ENCODE data around the gene SARDH. TPM values are rescaled to one million over a fixed set of nuclear protein-coding genes. Genes with fewer than 3 reads are reported as not detected.
A peak's percentile ranks its signal among the peaks of the same experiment; 100 is the strongest.
"Not testable (repeated sequence)": the region's sequence is repeated elsewhere in the genome, so short reads cannot be mapped to it uniquely, and the experiment has no call there.

Gene SARDH
- polyA plus RNA-seq, 3 donors: not detected

GRCh38 chr9:133677126-133678010, 60.8 kb downstream of the SARDH start:
- H3K4me3 Mint-ChIP-seq: no peak overlapping the region
- Histone ChIP-seq H3K79me2 (ENCODE audit: insufficient read depth, low read length) (no peaks in the 10 kb centered on the region), H3K9me3 (replicated peaks in 1 of 2; ENCODE audit: control insufficient read depth in 1 of 2, insufficient read depth in 1 of 2, low read length in 2 of 2) (no peaks in the 10 kb centered on the region), H3K27ac (ENCODE audit: low read depth in 1 of 2, low read length in 2 of 2) (no peak overlapping the region), H3K4me1 (ENCODE audit: control insufficient read depth in 1 of 2, insufficient read depth in 2 of 2, low read length in 2 of 2) (no peaks in the 10 kb centered on the region), H3K36me3 (replicated peaks in 1 of 2; ENCODE audit: control insufficient read depth in 1 of 2, insufficient read depth in 2 of 2, low read length in 2 of 2) (no peaks in the 10 kb centered on the region), H3K27me3 (ENCODE audit: control insufficient read depth in 2 of 2, insufficient read depth in 2 of 2, low read length in 2 of 2) (no peaks in the 10 kb centered on the region), H2AFZ (ENCODE audit: insufficient read depth, low read depth, low read length, poor library complexity, severe bottlenecking) (no peak overlapping the region), H3K4me3 (replicated peaks in 1 of 3; ENCODE audit: low read depth in 2 of 3, low read length in 3 of 3) (no peak overlapping the region), H3K9ac (ENCODE audit: insufficient read depth, low read length, poor library complexity, severe bottlenecking) (no peak overlapping the region), H3K4me2 (replicated peaks; ENCODE audit: extremely low read depth, low read length, poor library complexity, severe bottlenecking) (no peak overlapping the region), H4K20me1 (ENCODE audit: insufficient read depth, low read length) (no peaks in the 10 kb centered on the region)
- TF ChIP-seq CTCF (IDR thresholded peaks at IDR 0.05): no peak
- H3K27ac Mint-ChIP-seq: peak overlapping the region in 2 of 7 donors; percentile 30 to 65
- 80% methylated on average over 6 of the region's 17 CpGs for WGBS (ENCODE audit: insufficient coverage)
- H3K27me3 Mint-ChIP-seq (ENCODE audit: low read depth in 3 of 3): peaks cover 3 to 7% (median 5%) of the 10 kb centered on the region in 3 donors
- intact Hi-C loops (cut with micrococcal nuclease): no loop called here
- H3K36me3 Mint-ChIP-seq: no peaks in the 10 kb centered on the region
- DNase-seq: no peak
- peaks cover 0 to 3% (median 0%) of the 10 kb centered on the region in 7 donors for H3K9me3 Mint-ChIP-seq
- no peaks in the 10 kb centered on the region for H3K4me1 Mint-ChIP-seq

- Mint-ChIP-seq H3K4me3 (no peak overlapping the region), H3K9me3 (peaks cover 0 to 3% (median 0%) of the 10 kb centered on the region in 7 donors), H3K4me1 (no peaks in the 10 kb centered on the region), H3K36me3 (no peaks in the 10 kb centered on the region), H3K27ac (no peak overlapping the region), H3K27me3 (ENCODE audit: low read depth in 3 of 3) (peaks cover 3 to 7% (median 5%) of the 10 kb centered on the region in 3 donors)
- H3K9ac ChIP-seq (ENCODE audit: insufficient read depth, low read length, poor library complexity, severe bottlenecking): no peak overlapping the region
- DNase-seq: no peak
- 95% methylated on average over 9 of the region's 10 CpGs for WGBS (ENCODE audit: insufficient coverage)
- H3K9me3 ChIP-seq (replicated peaks in 1 of 2; ENCODE audit: control insufficient read depth in 1 of 2, insufficient read depth in 1 of 2, low read length in 2 of 2): no peaks in the 10 kb centered on the region
- no peak overlapping the region for H3K27ac ChIP-seq (ENCODE audit: low read depth in 1 of 2, low read length in 2 of 2)
- H2AFZ ChIP-seq (ENCODE audit: insufficient read depth, low read depth, low read length, poor library complexity, severe bottlenecking): no peak overlapping the region
- intact Hi-C loops (cut with micrococcal nuclease): no loop called here
- no peak overlapping the region for H3K4me3 ChIP-seq (replicated peaks in 1 of 3; ENCODE audit: low read depth in 2 of 3, low read length in 3 of 3)
- TF ChIP-seq CTCF (IDR thresholded peaks at IDR 0.05): no peak
- H3K4me2 ChIP-seq (replicated peaks; ENCODE audit: extremely low read depth, low read length, poor library complexity, severe bottlenecking): no peak overlapping the region
- no peaks in the 10 kb centered on the region for H3K36me3 ChIP-seq (replicated peaks in 1 of 2; ENCODE audit: control insufficient read depth in 1 of 2, insufficient read depth in 2 of 2, low read length in 2 of 2)
- H3K4me1 ChIP-seq (ENCODE audit: control insufficient read depth in 1 of 2, insufficient read depth in 2 of 2, low read length in 2 of 2): no peaks in the 10 kb centered on the region
- no peaks in the 10 kb centered on the region for H4K20me1 ChIP-seq (ENCODE audit: insufficient read depth, low read length)
- H3K27me3 ChIP-seq (ENCODE audit: control insufficient read depth in 2 of 2, insufficient read depth in 2 of 2, low read length in 2 of 2): no peaks in the 10 kb centered on the region
- H3K79me2 ChIP-seq (ENCODE audit: insufficient read depth, low read length): no peaks in the 10 kb centered on the region
Observed at GRCh38 chr9:133676450-133676849, 61.7 kb downstream of the SARDH start.

GRCh38 chr9:133675796-133676195, 62.4 kb downstream of the SARDH start:
- WGBS (ENCODE audit: insufficient coverage): no CpG with 5 or more reads among the region's 3 CpGs
- DNase-seq; H3K9ac ChIP-seq (ENCODE audit: insufficient read depth, low read length, poor library complexity, severe bottlenecking); H3K36me3 ChIP-seq (replicated peaks in 1 of 2; ENCODE audit: control insufficient read depth in 1 of 2, insufficient read depth in 2 of 2, low read length in 2 of 2); H3K27ac ChIP-seq (ENCODE audit: low read depth in 1 of 2, low read length in 2 of 2); H3K27me3 ChIP-seq (ENCODE audit: control insufficient read depth in 2 of 2, insufficient read depth in 2 of 2, low read length in 2 of 2); H3K9me3 Mint-ChIP-seq; H3K27ac Mint-ChIP-seq; H3K79me2 ChIP-seq (ENCODE audit: insufficient read depth, low read length); H3K27me3 Mint-ChIP-seq (ENCODE audit: low read depth in 3 of 3); H3K4me1 ChIP-seq (ENCODE audit: control insufficient read depth in 1 of 2, insufficient read depth in 2 of 2, low read length in 2 of 2); H3K9me3 ChIP-seq (replicated peaks in 1 of 2; ENCODE audit: control insufficient read depth in 1 of 2, insufficient read depth in 1 of 2, low read length in 2 of 2); H3K4me1 Mint-ChIP-seq; H3K36me3 Mint-ChIP-seq; intact Hi-C loops (cut with micrococcal nuclease); H3K4me2 ChIP-seq (replicated peaks; ENCODE audit: extremely low read depth, low read length, poor library complexity, severe bottlenecking); H4K20me1 ChIP-seq (ENCODE audit: insufficient read depth, low read length); H3K4me3 ChIP-seq (replicated peaks in 1 of 3; ENCODE audit: low read depth in 2 of 3, low read length in 3 of 3); H3K4me3 Mint-ChIP-seq; H2AFZ ChIP-seq (ENCODE audit: insufficient read depth, low read depth, low read length, poor library complexity, severe bottlenecking): not testable (repeated sequence)
